K562 (cell line): ENCODE data around the gene EXTL1. TPM values are rescaled to one million over a fixed set of nuclear protein-coding genes. Genes with fewer than 3 reads are reported as not detected.

ENCODE experiments used
- ARNT ChIP-seq, 2 experiments: fragments of 450-650 bp; IDR thresholded peaks; 2 replicates each; pipeline ENCODE4 v1.6.1; 2016; ENCODE audit warnings: mild to moderate bottlenecking in 1 of 2
- CTBP1 ChIP-seq: fragments of 450-650 bp; IDR thresholded peaks from 2 replicates; pipeline ENCODE4 v1.6.1; 2016; ENCODE audit warnings: borderline replicate concordance
- ETS2 ChIP-seq: IDR thresholded peaks from 2 replicates; pipeline ENCODE4 v1.6.1; 2016; ENCODE audit warnings: borderline replicate concordance, missing genetic modification characterization, mild to moderate bottlenecking, moderate library complexity, missing compliant biosample characterization; ENCODE audit not compliant: poor library complexity, severe bottlenecking
- HIVEP1 ChIP-seq: fragments of 250-450 bp; sonication (Bioruptor Pico); IDR thresholded peaks from 2 replicates; pipeline ENCODE4 v1.4.0; 2020; ENCODE audit warnings: mild to moderate bottlenecking
- JUN ChIP-seq, 2 experiments: sonication (generic) in 1 of 2; formaldehyde crosslinking in 1 of 2; IDR thresholded peaks; 2 replicates each; pipeline versions ENCODE4 v1.6.1 to v1.8.0; 2012 to 2022; ENCODE audit warnings: borderline replicate concordance in 2 of 2, mild to moderate bottlenecking in 2 of 2, improper control_type of control experiment in 1 of 2, low read depth in 1 of 2, low read length in 1 of 2, missing genetic modification reagents in 1 of 2
- SMAD1 ChIP-seq: fragments of 150-350 bp; IDR thresholded peaks from 2 replicates; pipeline ENCODE4 v1.6.1; 2014; ENCODE audit warnings: low read length, low read depth; ENCODE audit not compliant: partially characterized antibody
- ZNF384 ChIP-seq: IDR thresholded peaks from 2 replicates; pipeline ENCODE4 v1.6.1; 2012; ENCODE audit warnings: low read depth, low read length, improper control_type of control experiment
- ZNF551 ChIP-seq: fragments of 250-450 bp; sonication (Bioruptor Pico); IDR thresholded peaks from 2 replicates; pipeline ENCODE4 v1.5.0; 2021; ENCODE audit warnings: mild to moderate bottlenecking, moderate library complexity
- polyA plus RNA-seq, 8 experiments: library from polyadenylated mRNA; depleted of rRNA in 4 of 8; stranded (reverse) in 5 of 8; unstranded in 3 of 8; fragments of >200 nt; fragmentation: Nextera tagmentation in 2 of 8; fragmentation: Illumina TruSeq in 1 of 8; extraction: Ambion mirVana in 2 of 8; extraction: Trizol in 1 of 8; gene quantifications; 2 replicates each; pipeline versions ENCODE4 v1.2.1 to v1.2.3, GENCODE V29; 2011 to 2014; ENCODE audit warnings: inconsistent platforms in 1 of 8, missing spikeins in 1 of 8
- total RNA-seq, 7 experiments: library from RNA; depleted of rRNA in 6 of 7; stranded (reverse); fragments of >200 nt in 6 of 7; fragmentation: Illumina TruSeq in 2 of 7; extraction: Trizol in 2 of 7; gene quantifications; 2 replicates each; pipeline versions ENCODE4 v1.2.1 to v1.2.3, GENCODE V29; 2011 to 2021; ENCODE audit warnings: low replicate concordance in 1 of 7
- TF ChIP-seq, protein P1 (sequence below): sonication (generic); formaldehyde crosslinking; IDR thresholded peaks from 2 replicates; pipeline ENCODE4 v1.8.1; 2023; ENCODE audit warnings: mild to moderate bottlenecking, missing genetic modification reagents
- TF ChIP-seq, protein P2 (sequence below): fragments of 200-800 bp; sonication (Bioruptor generic); IDR thresholded peaks from 2 replicates; pipeline ENCODE4 v1.6.1; 2017; ENCODE audit warnings: missing genetic modification characterization, missing compliant biosample characterization
- TF ChIP-seq, protein P3 (sequence below): sonication (generic); formaldehyde crosslinking; IDR thresholded peaks from 2 replicates; pipeline ENCODE4 v1.8.0; 2022; ENCODE audit warnings: mild to moderate bottlenecking, missing genetic modification reagents
- TF ChIP-seq, protein P4 (sequence below), 2 experiments: fragments of 450-650 bp; formaldehyde crosslinking in 1 of 2; IDR thresholded peaks; 2 replicates each; pipeline versions ENCODE4 v1.4.0 to v1.6.1; 2014 to 2020; ENCODE audit warnings: mild to moderate bottlenecking in 2 of 2, borderline replicate concordance in 1 of 2, low read depth in 1 of 2

The EXTL1 gene
- total and polyA plus RNA-seq, 9 of the 15 experiments (the other 6 are each of a cell fraction or from before 2014, with no cell fraction given) = 0.04 to 0.23 (median 0.08) TPM; not detected in 3

DNA sequence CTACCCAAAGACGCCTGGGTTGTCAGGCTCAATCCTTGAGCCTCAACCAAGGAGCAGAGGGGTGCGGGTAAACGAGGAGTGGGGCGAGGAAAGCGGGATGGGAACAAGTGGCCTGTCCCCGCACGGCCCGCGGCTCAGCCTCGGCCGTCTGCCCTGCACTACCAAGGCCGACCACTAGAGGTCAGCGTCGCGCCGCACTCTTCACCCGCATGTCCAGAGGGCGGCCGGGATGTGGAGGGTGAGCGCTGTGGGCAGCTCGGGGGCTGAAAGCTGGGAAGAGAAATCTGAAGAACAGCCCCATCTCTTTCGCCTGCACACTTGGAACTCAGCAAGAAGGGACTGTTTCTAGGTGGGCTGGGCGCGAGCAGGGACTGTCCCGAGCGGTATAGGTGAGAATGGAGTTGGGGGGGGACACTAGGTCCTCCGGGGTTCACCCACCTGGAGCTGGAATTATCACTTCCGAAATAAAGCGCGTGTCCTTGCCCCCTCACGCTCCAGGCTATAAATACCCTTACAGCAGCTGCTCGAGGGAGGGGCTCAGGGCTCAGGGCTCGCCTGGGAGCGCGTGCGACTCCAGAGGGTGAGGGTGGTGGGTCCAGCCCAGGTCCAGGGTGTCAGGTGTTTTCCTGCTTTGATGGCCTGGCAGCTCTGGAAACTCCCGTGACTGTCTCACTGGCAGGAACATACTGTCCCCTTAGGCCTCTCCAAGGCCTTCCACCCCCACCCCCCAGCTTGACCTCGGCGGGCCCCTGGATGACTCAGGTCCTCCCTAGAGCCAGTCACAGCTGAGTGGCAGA, 14.6 kb downstream of the EXTL1 start (continued):
- TF ChIP-seq ZNF551 (no peak), SMAD1 (peak; percentile 11), ETS2 (tag) (no peak), JUN (IDR thresholded peaks at IDR 0.05; ENCODE audit: borderline replicate concordance, low read depth, low read length) (peak; percentile 58; the same call in 1 of the 2 replicates), JUN (CRISPR knock-in tag; IDR thresholded peaks at IDR 0.05; ENCODE audit: borderline replicate concordance) (no peak), CTBP1 (peak; percentile 66), ARNT (IDR thresholded peaks at IDR 0.05) (peak in 1 of 2 experiments; percentile 17; a peak in 2 of 4 replicates), ZNF384 (0 out of 2 replicates have a peak, but pooled peaks have one; percentile 18), HIVEP1 (peak; percentile 58; the same call in 1 of the 2 replicates)
- TF ChIP-seq, protein P1, sequence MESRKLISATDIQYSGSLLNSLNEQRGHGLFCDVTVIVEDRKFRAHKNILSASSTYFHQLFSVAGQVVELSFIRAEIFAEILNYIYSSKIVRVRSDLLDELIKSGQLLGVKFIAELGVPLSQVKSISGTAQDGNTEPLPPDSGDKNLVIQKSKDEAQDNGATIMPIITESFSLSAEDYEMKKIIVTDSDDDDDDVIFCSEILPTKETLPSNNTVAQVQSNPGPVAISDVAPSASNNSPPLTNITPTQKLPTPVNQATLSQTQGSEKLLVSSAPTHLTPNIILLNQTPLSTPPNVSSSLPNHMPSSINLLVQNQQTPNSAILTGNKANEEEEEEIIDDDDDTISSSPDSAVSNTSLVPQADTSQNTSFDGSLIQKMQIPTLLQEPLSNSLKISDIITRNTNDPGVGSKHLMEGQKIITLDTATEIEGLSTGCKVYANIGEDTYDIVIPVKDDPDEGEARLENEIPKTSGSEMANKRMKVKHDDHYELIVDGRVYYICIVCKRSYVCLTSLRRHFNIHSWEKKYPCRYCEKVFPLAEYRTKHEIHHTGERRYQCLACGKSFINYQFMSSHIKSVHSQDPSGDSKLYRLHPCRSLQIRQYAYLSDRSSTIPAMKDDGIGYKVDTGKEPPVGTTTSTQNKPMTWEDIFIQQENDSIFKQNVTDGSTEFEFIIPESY (CRISPR knock-in tag) = peak; percentile 12; the same call in 1 of the 2 replicates
- TF ChIP-seq, protein P2, sequence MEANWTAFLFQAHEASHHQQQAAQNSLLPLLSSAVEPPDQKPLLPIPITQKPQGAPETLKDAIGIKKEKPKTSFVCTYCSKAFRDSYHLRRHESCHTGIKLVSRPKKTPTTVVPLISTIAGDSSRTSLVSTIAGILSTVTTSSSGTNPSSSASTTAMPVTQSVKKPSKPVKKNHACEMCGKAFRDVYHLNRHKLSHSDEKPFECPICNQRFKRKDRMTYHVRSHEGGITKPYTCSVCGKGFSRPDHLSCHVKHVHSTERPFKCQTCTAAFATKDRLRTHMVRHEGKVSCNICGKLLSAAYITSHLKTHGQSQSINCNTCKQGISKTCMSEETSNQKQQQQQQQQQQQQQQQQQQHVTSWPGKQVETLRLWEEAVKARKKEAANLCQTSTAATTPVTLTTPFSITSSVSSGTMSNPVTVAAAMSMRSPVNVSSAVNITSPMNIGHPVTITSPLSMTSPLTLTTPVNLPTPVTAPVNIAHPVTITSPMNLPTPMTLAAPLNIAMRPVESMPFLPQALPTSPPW (CRISPR knock-in tag) = peak; percentile 74
- TF ChIP-seq, protein P3, sequence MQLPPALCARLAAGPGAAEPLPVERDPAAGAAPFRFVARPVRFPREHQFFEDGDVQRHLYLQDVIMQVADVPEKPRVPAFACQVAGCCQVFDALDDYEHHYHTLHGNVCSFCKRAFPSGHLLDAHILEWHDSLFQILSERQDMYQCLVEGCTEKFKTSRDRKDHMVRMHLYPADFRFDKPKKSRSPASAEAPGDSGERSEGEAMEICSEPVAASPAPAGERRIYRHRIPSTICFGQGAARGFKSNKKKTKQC = peak; percentile 76
- TF ChIP-seq, protein P4, sequence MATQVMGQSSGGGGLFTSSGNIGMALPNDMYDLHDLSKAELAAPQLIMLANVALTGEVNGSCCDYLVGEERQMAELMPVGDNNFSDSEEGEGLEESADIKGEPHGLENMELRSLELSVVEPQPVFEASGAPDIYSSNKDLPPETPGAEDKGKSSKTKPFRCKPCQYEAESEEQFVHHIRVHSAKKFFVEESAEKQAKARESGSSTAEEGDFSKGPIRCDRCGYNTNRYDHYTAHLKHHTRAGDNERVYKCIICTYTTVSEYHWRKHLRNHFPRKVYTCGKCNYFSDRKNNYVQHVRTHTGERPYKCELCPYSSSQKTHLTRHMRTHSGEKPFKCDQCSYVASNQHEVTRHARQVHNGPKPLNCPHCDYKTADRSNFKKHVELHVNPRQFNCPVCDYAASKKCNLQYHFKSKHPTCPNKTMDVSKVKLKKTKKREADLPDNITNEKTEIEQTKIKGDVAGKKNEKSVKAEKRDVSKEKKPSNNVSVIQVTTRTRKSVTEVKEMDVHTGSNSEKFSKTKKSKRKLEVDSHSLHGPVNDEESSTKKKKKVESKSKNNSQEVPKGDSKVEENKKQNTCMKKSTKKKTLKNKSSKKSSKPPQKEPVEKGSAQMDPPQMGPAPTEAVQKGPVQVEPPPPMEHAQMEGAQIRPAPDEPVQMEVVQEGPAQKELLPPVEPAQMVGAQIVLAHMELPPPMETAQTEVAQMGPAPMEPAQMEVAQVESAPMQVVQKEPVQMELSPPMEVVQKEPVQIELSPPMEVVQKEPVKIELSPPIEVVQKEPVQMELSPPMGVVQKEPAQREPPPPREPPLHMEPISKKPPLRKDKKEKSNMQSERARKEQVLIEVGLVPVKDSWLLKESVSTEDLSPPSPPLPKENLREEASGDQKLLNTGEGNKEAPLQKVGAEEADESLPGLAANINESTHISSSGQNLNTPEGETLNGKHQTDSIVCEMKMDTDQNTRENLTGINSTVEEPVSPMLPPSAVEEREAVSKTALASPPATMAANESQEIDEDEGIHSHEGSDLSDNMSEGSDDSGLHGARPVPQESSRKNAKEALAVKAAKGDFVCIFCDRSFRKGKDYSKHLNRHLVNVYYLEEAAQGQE (IDR thresholded peaks at IDR 0.05; ENCODE audit: borderline replicate concordance) = peak; percentile 92
- TF ChIP-seq, protein P4 (CRISPR knock-in tag; IDR thresholded peaks at IDR 0.05; ENCODE audit: low read depth) = no peak
